ENCODE data around the gene NEDD9. TPM values are rescaled to one million over a fixed set of nuclear protein-coding genes. Genes with fewer than 3 reads are reported as not detected.

NEDD9 gene
- total and polyA plus RNA-seq, 2 of the 4 experiments (the other 2 are of a cell fraction) = 7.6 to 16.5 TPM

DNA sequence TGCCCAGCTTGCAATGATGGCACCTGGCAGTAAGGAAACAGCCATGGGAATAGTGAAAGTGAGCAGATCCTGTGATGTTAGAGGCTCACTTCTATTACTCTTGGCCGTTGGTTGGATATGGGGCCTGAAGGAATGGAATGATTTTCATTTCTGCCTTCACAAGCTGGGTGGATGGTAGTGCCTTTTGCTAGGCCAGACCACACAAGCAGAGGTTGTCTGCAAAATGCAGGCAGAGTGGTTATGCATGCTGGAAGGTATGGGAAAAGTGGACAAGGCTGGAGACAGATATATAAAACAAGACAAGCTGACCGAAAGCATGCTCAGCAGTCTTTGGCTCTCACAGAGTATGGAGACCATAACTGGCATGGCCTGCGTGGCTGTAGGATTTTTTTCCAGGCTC lies 70.2 kb downstream of the NEDD9 start:
- Histone ChIP-seq H3K4me1 (ENCODE audit: control insufficient read depth, insufficient read depth, low read length) (peaks cover 6% of the 10 kb centered on the region), H3K27me3 (ENCODE audit: control insufficient read depth, insufficient read depth, low read length) (no peaks in the 10 kb centered on the region), H2BK15ac (ENCODE audit: low read depth, low read length) (no peak overlapping the region), H3K14ac (replicated peaks; ENCODE audit: low read depth, low read length) (no peak overlapping the region), H3K4me3 (ENCODE audit: insufficient read depth, low read depth, low read length) (no peak overlapping the region), H3K4me2 (ENCODE audit: low read depth, low read length) (no peak overlapping the region), H3K79me1 (ENCODE audit: low read depth in 1 of 2, low read length in 2 of 2) (no peaks in the 10 kb centered on the region), H3K56ac (ENCODE audit: extremely low read depth, insufficient read depth, low read length) (no peak overlapping the region), H2BK5ac (ENCODE audit: low read depth, low read length, poor library complexity, severe bottlenecking) (no peak overlapping the region), H3K36me3 (ENCODE audit: control insufficient read depth, insufficient read depth, low read length) (no peaks in the 10 kb centered on the region), H3K18ac (ENCODE audit: low read depth, low read length) (no peak overlapping the region), H2AK5ac (ENCODE audit: low read depth, low read length) (no peak overlapping the region), H4K5ac (ENCODE audit: low read depth, low read length) (no peak overlapping the region), H2AFZ (replicated peaks; ENCODE audit: low read length, poor library complexity) (no peak overlapping the region), H3K9me3 (ENCODE audit: control insufficient read depth, insufficient read depth, low read length) (no peaks in the 10 kb centered on the region), H3K4ac (ENCODE audit: low read depth, low read length) (no peak overlapping the region), H2BK20ac (ENCODE audit: low read depth, low read length) (no peak overlapping the region), H3K9me1 (ENCODE audit: insufficient read depth, low read length) (peaks cover 10% of the 10 kb centered on the region), H3K27ac (ENCODE audit: insufficient read depth, low read length) (no peak overlapping the region), H2BK120ac (ENCODE audit: low read depth, low read length) (no peak overlapping the region), H4K91ac (ENCODE audit: insufficient read depth, low read depth, low read length) (no peak overlapping the region), H3K9ac (ENCODE audit: low read depth, low read length) (no peak overlapping the region), H4K8ac (ENCODE audit: low read depth in 2 of 2, low read length in 2 of 2) (no peak overlapping the region), H3K23ac (ENCODE audit: low read depth, low read length) (no peak overlapping the region), H2AK9ac (replicated peaks; ENCODE audit: low read depth, low read length, poor library complexity) (no peak overlapping the region), H4K20me1 (ENCODE audit: insufficient read depth, low read length) (no peaks in the 10 kb centered on the region)
- in situ Hi-C loops (cut with MboI; ENCODE audit: low sequenced_read_pairs) = no loop called here
- no CpG with 5 or more reads among the region's 3 CpGs for WGBS, 2 experiments (ENCODE audit: extremely low coverage in 2 of 2, insufficient read length in 1 of 2)
- no TSS peak for BruUV-seq (replicated peaks)
- no peak for ATAC-seq (ENCODE audit: low read depth)
- DNase-seq = no peak
- ChIA-PET POLR2A (ENCODE audit: unreplicated experiment) (no interaction called here), CTCF (no interaction called here)
- dilution Hi-C loops (cut with HindIII; ENCODE audit: low sequenced_read_pairs, unreplicated experiment) = no loop called here
- intact Hi-C loops (cut with micrococcal nuclease) = no loop called here
- TF ChIP-seq RFX5 (IDR thresholded peaks at IDR 0.05; ENCODE audit: low read depth, low read length) (no peak), CHD1 (IDR thresholded peaks at IDR 0.05; ENCODE audit: low read depth, low read length) (no peak), FOS (IDR thresholded peaks at IDR 0.05; ENCODE audit: low read depth, low read length) (no peak), NFE2L2 (IDR thresholded peaks at IDR 0.05; ENCODE audit: low read depth, low read length) (no peak), BHLHE40 (IDR thresholded peaks at IDR 0.05; ENCODE audit: low read depth, low read length) (no peak), MAFK (IDR thresholded peaks at IDR 0.05; ENCODE audit: low read depth, low read length) (no peak), CEBPB (IDR thresholded peaks at IDR 0.05; ENCODE audit: low read depth, low read length) (no peak), MAZ (IDR thresholded peaks at IDR 0.05; ENCODE audit: borderline replicate concordance, low read depth, low read length) (no peak), RAD21 (IDR thresholded peaks at IDR 0.05; ENCODE audit: low read length) (no peak), CTCF (conservative IDR thresholded peaks at IDR 0.05; ENCODE audit: low read depth, low read length) (no peak), RCOR1 (IDR thresholded peaks at IDR 0.05; ENCODE audit: insufficient replicate concordance, low read length) (no peak), POLR2A (IDR thresholded peaks at IDR 0.05; ENCODE audit: low read depth, low read length) (no peak), MXI1 (IDR thresholded peaks at IDR 0.05; ENCODE audit: borderline replicate concordance, low read depth, low read length) (no peak)
- TF ChIP-seq, protein P1, sequence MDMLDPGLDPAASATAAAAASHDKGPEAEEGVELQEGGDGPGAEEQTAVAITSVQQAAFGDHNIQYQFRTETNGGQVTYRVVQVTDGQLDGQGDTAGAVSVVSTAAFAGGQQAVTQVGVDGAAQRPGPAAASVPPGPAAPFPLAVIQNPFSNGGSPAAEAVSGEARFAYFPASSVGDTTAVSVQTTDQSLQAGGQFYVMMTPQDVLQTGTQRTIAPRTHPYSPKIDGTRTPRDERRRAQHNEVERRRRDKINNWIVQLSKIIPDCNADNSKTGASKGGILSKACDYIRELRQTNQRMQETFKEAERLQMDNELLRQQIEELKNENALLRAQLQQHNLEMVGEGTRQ (IDR thresholded peaks at IDR 0.05; ENCODE audit: low read depth, low read length) = no peak
- TF ChIP-seq, protein P2, sequence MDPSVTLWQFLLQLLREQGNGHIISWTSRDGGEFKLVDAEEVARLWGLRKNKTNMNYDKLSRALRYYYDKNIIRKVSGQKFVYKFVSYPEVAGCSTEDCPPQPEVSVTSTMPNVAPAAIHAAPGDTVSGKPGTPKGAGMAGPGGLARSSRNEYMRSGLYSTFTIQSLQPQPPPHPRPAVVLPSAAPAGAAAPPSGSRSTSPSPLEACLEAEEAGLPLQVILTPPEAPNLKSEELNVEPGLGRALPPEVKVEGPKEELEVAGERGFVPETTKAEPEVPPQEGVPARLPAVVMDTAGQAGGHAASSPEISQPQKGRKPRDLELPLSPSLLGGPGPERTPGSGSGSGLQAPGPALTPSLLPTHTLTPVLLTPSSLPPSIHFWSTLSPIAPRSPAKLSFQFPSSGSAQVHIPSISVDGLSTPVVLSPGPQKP (IDR thresholded peaks at IDR 0.05; ENCODE audit: borderline replicate concordance, low read depth, low read length) = no peak

All from IMR-90 (cell line).